Stomach (tissue), 4 donors: ENCODE results near the gene IKBKE.

Experiments
- POLR2AphosphoS5 ChIP-seq, 3 donors: sonication (generic); formaldehyde crosslinking; IDR thresholded peaks; one replicate each; pipeline ENCODE4 v1.6.1; 2016; ENCODE audit warnings: antibody characterized with exemption in 3 of 3
- TF ChIP-seq, protein P1 (sequence below), 7 experiments: fragments of 450-650 bp in 4 of 7; fragments of 200-600 bp in 3 of 7; sonication (generic) in 3 of 7; IDR thresholded peaks; one replicate each; pipeline ENCODE4 v1.5.1; 2016 to 2019; ENCODE audit warnings: antibody characterized with exemption in 7 of 7, control low read depth in 2 of 7, mild to moderate bottlenecking in 1 of 7

DNA sequence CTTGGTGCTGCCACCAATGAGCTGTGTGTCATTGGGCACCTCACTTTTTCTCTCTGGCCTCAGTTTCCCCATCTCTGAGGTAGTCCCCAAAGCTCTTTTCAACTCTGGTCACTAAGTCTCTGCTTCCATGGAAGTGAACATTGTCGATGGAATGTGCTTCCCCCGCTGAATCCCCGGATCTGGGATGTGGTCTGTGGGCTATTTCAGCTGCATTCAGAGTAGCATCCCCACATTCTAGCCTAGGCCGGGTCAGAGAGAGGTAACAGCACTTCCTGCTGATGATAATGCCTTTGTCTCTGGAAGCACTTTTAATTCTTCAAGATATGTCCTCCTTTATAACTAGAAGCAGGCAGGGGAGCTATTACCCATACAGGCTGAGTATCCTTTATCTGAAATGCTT is 66.9 kb downstream of the IKBKE start:
- TF ChIP-seq, protein P1, sequence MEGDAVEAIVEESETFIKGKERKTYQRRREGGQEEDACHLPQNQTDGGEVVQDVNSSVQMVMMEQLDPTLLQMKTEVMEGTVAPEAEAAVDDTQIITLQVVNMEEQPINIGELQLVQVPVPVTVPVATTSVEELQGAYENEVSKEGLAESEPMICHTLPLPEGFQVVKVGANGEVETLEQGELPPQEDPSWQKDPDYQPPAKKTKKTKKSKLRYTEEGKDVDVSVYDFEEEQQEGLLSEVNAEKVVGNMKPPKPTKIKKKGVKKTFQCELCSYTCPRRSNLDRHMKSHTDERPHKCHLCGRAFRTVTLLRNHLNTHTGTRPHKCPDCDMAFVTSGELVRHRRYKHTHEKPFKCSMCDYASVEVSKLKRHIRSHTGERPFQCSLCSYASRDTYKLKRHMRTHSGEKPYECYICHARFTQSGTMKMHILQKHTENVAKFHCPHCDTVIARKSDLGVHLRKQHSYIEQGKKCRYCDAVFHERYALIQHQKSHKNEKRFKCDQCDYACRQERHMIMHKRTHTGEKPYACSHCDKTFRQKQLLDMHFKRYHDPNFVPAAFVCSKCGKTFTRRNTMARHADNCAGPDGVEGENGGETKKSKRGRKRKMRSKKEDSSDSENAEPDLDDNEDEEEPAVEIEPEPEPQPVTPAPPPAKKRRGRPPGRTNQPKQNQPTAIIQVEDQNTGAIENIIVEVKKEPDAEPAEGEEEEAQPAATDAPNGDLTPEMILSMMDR (IDR thresholded peaks at IDR 0.05) = no peak
- no peak for TF ChIP-seq POLR2AphosphoS5 (IDR thresholded peaks at IDR 0.05)
